ENCODE results near the gene DENND4B.
"Not testable (repeated sequence)": the region's sequence is repeated elsewhere in the genome, so short reads cannot be mapped to it uniquely, and the experiment has no call there.

Gene DENND4B

DNA sequence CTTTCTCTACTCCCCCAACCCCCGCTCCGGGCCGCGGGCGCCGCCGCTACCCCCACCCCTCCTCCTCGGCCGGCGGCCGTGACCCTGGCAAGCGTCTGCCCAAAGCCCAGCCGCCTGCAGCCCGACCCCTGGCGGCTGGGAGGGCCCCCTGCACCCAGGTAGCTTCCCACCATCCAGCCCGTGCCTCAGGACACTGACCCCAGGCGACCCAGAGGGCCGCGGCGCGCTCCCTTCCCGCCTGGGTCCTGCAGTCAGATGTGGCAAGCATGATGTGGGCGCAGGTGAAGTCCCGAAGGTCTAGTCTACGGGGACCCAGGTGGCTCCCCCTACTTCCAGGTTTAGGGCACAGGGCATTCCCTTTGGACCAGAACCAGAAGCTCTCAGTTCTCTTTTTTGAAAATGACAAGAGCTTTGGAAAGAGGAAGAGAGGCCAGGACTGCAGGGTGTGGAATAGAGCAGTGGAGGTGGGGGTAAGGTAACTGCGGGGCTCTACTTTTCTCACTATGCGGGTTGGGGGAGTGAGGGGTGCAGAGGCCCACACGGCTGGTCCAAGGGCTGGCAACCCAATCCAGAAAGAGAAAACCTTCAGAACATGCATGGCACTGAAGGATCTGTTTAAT lies at the start of gene DENND4B:
Gene DENND4B, minus strand, starts transcription at position 97 of the 620 bp plus-strand sequence. CDS start 2,344 bp downstream, outside the sequence.
- DNase-seq = peak; percentile 53 to 80

DNA sequence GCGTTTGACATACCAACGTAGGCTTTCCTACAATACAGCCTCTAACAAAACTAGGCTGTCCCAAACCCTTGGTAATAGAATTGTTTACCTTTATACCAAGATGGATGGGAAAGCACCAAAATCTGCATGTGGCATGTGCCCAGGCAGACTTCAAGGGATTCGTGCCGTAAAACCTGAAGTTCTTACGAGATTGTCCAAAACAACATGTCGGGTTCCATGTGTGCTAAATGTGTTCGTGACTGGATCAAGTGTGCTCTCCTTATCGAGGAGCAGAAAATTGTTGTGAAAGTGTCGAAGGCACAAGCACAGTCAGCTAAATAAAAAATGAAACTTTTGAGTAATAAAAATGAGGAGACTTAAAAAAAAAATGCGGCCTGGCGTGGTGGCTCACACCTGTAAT lies 49.1 kb upstream of the DENND4B start:
- no peak for DNase-seq

DNA sequence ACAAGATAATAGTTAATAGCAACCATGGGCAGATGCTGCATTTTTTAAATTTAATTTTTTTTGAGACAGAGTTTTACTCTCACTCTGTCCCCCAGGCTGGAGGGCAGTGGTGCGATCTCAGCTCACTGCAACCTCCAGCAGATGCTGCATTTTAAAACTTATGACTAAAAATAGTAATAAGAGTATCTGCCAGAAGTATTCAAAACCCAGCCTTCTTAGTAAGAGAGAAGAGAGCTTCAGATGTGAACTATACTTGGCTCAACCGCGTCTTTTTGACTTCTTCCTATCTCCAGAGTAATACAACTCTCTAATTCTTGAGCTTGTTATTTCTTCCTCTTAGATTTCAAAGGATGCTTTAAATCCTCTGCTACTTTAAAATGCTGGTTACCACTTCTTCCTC lies 48.7 kb upstream of the DENND4B start:
- no peak for DNase-seq

DNA sequence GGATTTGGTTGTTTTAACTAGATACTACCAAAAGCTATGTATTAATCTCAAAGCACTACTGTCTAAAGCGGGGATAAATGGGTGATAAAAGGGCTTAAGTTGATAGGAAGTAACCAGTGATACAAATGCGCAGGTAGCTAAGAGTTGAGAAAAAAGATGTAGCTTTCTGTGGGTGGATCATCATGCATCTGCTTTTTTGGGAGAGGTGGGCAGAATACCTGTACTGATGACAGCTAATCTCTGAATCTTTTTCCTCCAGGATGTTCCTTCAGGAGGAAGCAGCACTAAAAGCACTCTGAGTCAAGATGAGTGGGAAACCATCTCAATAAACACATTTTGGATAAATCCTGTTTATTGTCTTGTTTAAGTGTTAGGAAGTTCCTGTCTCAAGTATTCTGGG lies 45.3 kb upstream of the DENND4B start:
- no peak for DNase-seq

- no peak for DNase-seq
Observed at GRCh38 chr1:153991151-153991630, 44.7 kb upstream of the DENND4B start.

GRCh38 chr1:153990468-153991150 lies 44.1 kb upstream of the DENND4B start, which contains the start of gene RPS27:
Gene RPS27 (plus strand): TSS chr1:153990762. CDS start chr1:153990797, 35 bp downstream.
- DNase-seq = peak; percentile 99

DNA sequence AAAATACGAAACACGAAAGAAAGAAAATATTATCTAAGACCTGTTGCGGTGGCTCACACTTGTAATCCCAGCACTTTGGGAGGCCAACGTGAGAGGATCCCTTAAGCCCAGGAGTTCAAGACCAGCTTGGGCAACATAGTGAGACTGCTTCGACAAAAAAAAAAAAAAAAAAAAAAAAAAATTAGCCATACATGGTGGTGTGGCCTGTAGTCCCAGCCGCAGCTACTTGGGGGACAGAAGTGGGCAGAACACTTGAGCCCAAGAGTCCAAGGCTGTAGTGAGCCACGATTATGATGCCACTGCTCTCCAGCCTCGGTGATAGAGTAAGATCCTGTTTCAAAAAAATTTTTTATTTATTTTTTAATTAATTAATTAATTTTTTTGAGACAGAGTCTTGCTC lies 41.1 kb upstream of the DENND4B start:
- no peak for DNase-seq

- DNase-seq = peak; percentile 82 to 93
Observed at GRCh38 chr1:153985941-153986761, 39.6 kb upstream of the DENND4B start, which contains the start of gene RAB13. Gene RAB13 (minus strand): TSS chr1:153986339. CDS start chr1:153986236, 103 bp downstream.

- DNase-seq = no peak
Observed at GRCh38 chr1:153985341-153985912, 38.9 kb upstream of the DENND4B start.

DNA sequence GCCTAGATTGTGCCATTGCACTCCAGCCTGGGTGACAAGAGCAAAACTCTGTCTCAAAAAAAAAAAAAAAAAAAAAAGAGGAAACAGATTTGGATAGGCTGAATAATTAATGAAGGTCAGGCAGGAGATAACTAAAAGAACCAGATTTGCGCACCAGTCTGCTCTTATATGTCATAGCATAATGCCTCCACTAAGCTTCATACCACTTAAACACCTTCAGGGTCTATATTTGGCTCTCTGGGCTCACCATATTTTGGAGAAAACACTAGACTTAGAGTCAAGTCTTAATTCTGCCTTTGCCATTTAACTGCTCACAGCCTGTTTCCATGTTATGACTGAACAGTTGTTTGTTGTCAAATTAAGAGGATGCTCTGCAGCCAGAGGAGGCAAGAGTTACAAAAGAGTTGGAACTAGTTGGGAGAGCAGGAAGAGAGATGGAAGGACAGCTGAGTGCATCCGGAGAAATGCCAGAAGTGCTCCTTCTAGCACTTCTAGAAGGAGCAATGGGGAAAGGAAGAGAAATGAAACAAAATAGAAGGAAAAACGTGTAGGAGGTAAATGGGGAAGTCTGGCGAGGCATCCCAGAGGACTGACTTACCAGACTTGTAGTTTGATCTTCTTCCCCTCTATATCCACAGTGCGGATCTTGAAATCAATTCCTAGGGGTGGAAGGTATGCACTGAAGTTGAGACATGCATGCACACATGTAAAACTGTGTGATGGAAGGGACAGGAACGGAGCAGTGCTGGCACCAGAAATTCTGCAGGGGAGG lies 37.8 kb upstream of the DENND4B start:
- no peak for DNase-seq

- DNase-seq = not testable (repeated sequence)
Observed at GRCh38 chr1:153981735-153982134, 35.2 kb upstream of the DENND4B start.

- not testable (repeated sequence) for DNase-seq
Observed at GRCh38 chr1:153979091-153979490, 32.6 kb upstream of the DENND4B start.

DNA sequence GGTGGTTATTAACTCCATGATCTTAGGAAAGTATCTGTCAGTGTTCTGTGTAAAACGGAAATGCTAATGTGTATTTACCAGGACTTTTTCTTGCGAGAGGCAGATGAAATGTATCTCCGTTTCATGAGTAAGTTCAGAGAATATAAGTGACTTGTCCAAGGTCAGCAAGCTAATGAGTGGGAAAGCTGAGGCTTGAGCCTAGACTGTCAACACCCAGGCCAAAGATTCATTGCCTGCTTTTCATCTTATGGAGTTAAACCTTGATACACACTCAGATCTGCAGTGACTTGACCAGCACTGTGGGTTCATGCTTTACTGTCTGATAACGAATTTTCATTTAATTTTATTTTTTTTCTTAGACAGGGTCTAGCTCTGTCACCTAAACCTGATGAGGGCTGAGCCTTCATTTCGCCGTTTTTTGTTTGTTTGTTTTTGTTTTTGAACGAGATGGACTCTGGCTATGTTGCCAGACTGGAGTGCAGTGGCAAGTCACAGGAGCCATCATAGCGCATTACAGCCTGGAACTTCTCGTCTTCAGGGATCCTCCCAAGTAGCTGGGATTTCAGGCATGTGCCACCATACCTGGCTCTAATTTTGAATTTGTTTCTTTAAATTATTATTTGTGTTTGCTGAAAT lies 31.9 kb upstream of the DENND4B start:
- no peak for DNase-seq

DNA sequence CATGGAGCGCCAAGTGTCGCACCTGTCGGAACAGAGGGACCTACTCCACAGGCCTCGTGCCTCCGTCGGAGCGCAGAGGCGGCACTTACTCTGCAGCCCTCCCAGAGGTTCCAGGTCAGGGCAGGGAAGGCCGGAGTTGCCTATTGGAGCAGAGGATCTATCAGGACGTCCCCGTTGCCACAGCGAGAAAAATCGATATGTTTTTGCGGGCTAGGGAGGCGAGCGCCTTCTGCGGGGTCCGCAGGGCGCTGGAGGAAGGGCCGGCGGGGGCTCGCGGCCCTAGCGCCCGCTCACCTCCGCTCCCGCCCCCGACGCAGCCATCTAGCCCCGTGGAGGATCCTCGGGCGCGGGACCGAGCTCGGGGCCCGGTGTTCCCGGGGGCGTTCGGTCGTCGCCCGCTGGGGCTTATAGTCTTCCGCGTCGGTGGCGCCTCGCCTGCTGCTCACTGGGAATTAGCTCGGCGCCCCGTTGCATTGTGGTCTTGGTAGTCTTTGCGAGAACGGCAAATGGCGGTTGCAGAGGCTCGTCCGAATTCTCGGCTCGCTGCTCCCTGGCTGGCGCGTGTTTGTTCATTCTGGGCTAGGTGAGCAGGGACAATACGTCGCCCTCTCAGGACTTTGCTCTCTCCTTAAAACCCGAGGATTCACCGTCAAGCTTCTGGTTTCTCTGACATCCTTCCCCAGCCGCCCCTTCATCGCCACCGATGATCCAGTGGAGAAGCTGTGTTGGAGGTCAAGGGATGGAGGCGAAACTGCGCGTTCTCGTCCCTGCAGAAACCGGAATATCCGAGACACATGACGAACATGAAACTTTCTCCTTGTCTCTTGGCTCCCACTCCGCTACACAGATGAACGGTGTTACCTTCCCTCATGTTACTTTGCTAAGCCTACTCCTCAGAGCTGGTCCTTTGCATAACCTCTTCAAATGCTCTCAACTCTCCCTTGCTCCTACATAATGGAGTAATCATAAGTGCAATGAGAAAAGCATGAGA lies 31.0 kb upstream of the DENND4B start, which contains the start of gene JTB:
Gene JTB, minus strand, starts transcription at position 425 of the 991 bp plus-strand sequence. Its CDS starts 422 bp downstream, at position 3.
- DNase-seq = peak; percentile 53 to 81

- DNase-seq = no peak
Observed at GRCh38 chr1:153976819-153977249, 30.3 kb upstream of the DENND4B start.

DNA sequence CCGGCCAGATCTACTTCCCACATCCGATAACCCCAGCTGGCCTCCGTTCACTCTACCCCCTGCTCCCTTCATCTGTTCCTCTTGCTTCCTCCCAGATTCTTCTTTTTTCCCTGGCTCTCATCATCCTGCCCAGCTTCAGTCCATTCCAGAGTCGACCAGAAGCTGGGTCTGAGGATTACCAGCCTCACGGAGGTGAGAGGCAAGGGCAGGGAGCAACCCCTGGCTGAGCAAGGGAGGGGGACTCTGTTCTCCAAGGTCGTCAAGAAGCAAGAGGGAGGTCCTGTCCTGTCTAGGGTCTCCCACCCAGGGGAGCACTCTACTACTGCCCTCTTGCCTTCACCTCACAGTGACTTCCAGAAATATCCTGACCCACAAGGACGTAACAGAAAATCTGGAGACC lies 27.0 kb upstream of the DENND4B start:
- DNase-seq = no peak

DNA sequence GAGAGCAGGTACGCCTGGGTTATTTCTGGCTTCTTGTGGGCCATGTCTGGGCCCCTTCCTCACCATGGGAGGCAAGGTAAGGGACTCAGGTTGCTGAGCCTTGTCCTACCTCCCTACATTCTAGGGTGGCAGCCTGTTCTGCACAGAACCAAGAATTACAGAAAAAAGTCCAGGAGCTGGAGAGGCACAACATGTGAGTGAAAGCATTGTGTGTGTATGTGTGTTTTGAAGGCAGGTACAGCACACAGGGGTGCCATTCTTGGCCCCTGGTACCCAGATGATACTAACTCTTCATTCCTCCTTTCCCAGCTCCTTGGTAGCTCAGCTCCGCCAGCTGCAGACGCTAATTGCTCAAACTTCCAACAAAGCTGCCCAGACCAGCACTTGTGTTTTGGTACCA lies 26.6 kb upstream of the DENND4B start:
- no peak for DNase-seq

- DNase-seq = no peak
Observed at GRCh38 chr1:153970346-153970745, 23.8 kb upstream of the DENND4B start.

GRCh38 chr1:153968972-153969371 lies 22.5 kb upstream of the DENND4B start:
- no peak for DNase-seq

- DNase-seq = no peak
Observed at GRCh38 chr1:153968408-153968807, 21.9 kb upstream of the DENND4B start.
